Colonic mucosa (tissue), 4 donors: ENCODE data around the gene ITPR3. TPM values are rescaled to one million over a fixed set of nuclear protein-coding genes. Genes with fewer than 3 reads are reported as not detected.

Source experiments
- DNase-seq: peaks from one replicate; pipeline ENCODE4 v3.0.0-alpha.2; 2020
- H3K27ac ChIP-seq: fragments of 200-600 bp; one replicate; pipeline ENCODE4 v1.8.0; 2021
- H3K27me3 ChIP-seq: fragments of 200-600 bp; one replicate; pipeline ENCODE4 v1.8.0; 2021
- H3K36me3 ChIP-seq: fragments of 200-600 bp; one replicate; pipeline ENCODE4 v1.8.0; 2021
- H3K4me1 ChIP-seq: fragments of 200-600 bp; one replicate; pipeline ENCODE4 v1.8.0; 2021; ENCODE audit warnings: mild to moderate bottlenecking
- H3K4me3 ChIP-seq: fragments of 200-600 bp; one replicate; pipeline ENCODE4 v1.8.0; 2021
- H3K9ac ChIP-seq, 2 donors: one replicate each; pipeline ENCODE4 v1.7.0; 2013; ENCODE audit warnings: control low read depth in 2 of 2, low read depth in 2 of 2, low read length in 2 of 2
- H3K9me3 ChIP-seq: fragments of 200-600 bp; one replicate; pipeline ENCODE4 v1.8.0; 2021
- intact Hi-C: fragments of 100-400 bp; cut with DNase I; formaldehyde crosslinking; loops from one replicate; pipeline ENCODE4 v1.14.1; 2022
- total RNA-seq, 2 donors: library from RNA; stranded (reverse); fragmentation: NEBNext Ultra II Directional in 1 of 2; extraction: Animal tissue kit (Norgen Biotek cat#: 25700) in 1 of 2; gene quantifications; one replicate each; pipeline ENCODE4 v1.2.1, GENCODE V29; 2021
- TF ChIP-seq, protein P1 (sequence below): fragments of 200-600 bp; IDR thresholded peaks from one replicate; pipeline ENCODE4 v1.8.0; 2022; ENCODE audit warnings: antibody characterized with exemption, mild to moderate bottlenecking
- donor health status: healthy.
- donor health status: DM: no; HTN: no; CAD: no.
- donor health status: DM: no; HTN: no; CAD: no.

ITPR3 gene
- total RNA-seq, 2 donors from 2014 or later, result 86.2 to 119 TPM

DNA sequence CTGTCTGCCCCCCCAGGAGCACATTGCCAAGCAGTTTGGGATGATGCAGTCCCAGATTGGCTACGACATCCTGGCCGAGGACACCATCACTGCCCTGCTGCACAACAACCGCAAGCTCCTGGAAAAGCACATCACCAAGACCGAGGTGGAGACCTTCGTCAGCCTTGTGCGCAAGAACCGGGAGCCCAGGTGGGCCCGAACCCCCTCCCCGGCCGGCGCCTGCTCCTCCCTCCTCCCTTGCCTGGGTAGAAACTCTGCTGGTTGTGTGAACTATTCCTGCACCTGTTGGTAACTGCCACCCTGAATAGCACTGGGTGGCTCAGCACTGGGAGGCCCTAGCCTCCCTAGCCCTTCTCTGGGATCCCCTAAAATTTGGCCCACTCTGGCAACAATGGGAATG lies 46.7 kb downstream of the ITPR3 start:
- Histone ChIP-seq H3K36me3 (peaks cover 7% of the 10 kb centered on the region), H3K4me3 (no peak overlapping the region), H3K9ac (no peak overlapping the region), H3K4me1 (no peaks in the 10 kb centered on the region), H3K27me3 (no peaks in the 10 kb centered on the region), H3K9me3 (no peaks in the 10 kb centered on the region), H3K27ac (no peak overlapping the region)
- intact Hi-C loops, result no loop called here
- TF ChIP-seq, protein P1, sequence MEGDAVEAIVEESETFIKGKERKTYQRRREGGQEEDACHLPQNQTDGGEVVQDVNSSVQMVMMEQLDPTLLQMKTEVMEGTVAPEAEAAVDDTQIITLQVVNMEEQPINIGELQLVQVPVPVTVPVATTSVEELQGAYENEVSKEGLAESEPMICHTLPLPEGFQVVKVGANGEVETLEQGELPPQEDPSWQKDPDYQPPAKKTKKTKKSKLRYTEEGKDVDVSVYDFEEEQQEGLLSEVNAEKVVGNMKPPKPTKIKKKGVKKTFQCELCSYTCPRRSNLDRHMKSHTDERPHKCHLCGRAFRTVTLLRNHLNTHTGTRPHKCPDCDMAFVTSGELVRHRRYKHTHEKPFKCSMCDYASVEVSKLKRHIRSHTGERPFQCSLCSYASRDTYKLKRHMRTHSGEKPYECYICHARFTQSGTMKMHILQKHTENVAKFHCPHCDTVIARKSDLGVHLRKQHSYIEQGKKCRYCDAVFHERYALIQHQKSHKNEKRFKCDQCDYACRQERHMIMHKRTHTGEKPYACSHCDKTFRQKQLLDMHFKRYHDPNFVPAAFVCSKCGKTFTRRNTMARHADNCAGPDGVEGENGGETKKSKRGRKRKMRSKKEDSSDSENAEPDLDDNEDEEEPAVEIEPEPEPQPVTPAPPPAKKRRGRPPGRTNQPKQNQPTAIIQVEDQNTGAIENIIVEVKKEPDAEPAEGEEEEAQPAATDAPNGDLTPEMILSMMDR, result no peak
- no peak for DNase-seq

DNA sequence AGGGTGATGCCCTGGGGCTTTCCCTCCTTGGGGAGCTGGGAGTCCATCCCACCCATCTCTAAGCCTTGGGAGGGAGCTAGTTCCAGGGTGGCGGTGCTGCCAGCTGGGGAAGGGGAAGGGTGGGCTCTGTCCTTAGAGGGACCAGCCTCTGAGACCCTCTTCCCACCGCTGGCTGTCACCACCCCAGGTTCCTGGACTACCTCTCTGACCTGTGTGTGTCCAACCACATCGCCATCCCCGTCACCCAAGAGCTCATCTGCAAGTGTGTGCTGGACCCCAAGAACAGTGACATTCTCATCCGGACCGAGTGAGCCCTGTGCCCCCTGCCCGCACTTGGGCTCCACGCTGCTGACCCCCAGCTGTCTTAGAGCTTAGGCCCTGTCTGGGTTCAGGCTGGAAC lies 47.2 kb downstream of the ITPR3 start:
- no peak overlapping the region for H3K9ac ChIP-seq
- DNase-seq, result no peak
- H3K4me1 ChIP-seq, result no peaks in the 10 kb centered on the region
- peaks cover 8% of the 10 kb centered on the region for H3K36me3 ChIP-seq
- TF ChIP-seq, protein P1, result no peak
- H3K9me3 ChIP-seq, result no peaks in the 10 kb centered on the region
- no peak overlapping the region for H3K27ac ChIP-seq
- H3K4me3 ChIP-seq, result no peak overlapping the region
- intact Hi-C loops, result no loop called here
- H3K27me3 ChIP-seq, result no peaks in the 10 kb centered on the region

DNA sequence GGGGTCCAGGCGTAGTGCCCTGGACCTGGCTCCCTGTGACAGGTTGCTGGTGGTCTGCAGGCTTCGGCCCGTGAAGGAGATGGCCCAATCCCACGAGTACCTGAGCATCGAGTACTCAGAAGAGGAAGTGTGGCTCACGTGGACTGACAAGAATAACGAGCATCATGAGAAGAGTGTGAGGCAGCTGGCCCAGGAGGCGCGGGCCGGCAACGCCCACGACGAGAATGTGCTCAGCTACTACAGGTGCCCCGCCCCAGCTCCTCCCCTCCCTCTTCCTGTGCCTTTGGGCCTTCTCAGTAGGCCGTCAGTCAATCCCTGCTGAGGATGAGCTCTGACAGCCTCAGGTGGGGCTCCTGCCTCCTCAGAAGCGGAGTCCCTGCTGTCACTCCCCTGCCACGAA lies 47.8 kb downstream of the ITPR3 start:
- TF ChIP-seq, protein P1, result no peak
- peaks cover 13% of the 10 kb centered on the region for H3K36me3 ChIP-seq

DNA sequence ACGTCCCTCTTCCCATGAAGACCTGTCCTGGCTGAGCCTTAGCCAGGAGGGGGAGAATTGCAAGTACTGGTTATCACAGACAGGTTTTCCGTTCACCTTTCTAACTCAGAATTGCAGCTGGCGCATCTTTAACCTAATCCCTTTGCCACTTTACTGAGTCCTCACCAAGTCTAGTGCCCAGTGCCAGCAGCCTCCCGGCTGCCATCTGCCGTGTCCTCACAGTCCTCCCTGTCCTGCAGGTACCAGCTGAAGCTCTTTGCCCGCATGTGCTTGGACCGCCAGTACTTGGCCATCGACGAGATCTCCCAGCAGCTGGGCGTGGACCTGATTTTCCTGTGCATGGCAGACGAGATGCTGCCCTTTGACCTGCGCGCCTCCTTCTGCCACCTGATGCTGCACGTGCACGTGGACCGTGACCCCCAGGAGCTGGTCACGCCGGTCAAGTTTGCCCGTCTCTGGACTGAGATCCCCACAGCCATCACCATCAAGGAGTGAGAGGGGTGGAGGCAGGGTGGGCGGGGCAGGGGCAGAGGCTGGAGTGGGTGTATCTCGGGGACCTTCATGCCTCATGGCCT lies 49.1 kb downstream of the ITPR3 start:
- Histone ChIP-seq H3K4me1 (no peaks in the 10 kb centered on the region), H3K27me3 (no peaks in the 10 kb centered on the region), H3K27ac (no peak overlapping the region), H3K9me3 (no peaks in the 10 kb centered on the region), H3K36me3 (peaks cover 15% of the 10 kb centered on the region), H3K9ac (no peak overlapping the region), H3K4me3 (no peak overlapping the region)
- intact Hi-C loops, result no loop called here
- no peak for DNase-seq
- TF ChIP-seq, protein P1, result no peak

More for the DNA sequence above, 47.8 kb downstream of the ITPR3 start:
- Histone ChIP-seq H3K27ac (no peak overlapping the region), H3K4me3 (no peak overlapping the region), H3K27me3 (no peaks in the 10 kb centered on the region), H3K9ac (no peak overlapping the region), H3K4me1 (no peaks in the 10 kb centered on the region), H3K9me3 (no peaks in the 10 kb centered on the region)
- intact Hi-C loops, result no loop called here
- peak; percentile 73 for DNase-seq

DNA sequence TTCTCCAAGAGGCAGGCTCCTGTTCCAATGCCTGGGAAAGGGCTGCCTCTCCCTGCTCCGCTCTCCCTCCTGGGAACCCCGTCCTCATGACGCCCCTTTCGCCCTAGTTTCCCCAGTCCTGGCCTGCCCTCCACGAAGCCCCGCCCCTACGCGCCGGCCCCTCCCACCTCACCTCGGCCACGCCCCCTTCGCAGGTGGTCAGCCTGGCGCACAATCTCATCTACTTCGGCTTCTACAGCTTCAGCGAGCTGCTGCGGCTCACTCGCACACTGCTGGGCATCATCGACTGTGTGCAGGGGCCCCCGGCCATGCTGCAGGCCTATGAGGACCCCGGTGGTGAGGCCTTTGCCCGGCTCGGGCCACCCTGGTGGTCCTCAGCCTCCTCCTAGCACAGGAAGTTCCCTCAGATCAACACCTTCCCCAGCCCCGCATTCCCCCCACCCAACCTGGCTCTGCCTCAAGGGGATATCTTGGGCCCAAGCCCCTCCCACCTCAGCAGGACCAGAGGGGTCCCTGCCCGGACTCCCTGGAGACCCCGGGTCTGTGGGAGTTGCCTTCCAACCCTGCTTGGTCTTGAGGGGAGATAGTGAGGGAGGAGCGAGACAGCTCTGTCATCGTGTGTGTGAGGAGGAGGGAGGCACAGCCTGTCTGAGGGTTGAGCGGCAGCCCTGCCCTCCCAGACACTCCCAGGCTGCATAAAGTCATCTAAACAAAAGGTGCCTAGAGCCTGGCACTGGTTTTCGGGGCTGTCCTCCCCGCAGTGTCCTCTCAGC lies 50.0 kb downstream of the ITPR3 start:
- Histone ChIP-seq H3K9me3 (no peaks in the 10 kb centered on the region), H3K27ac (no peak overlapping the region), H3K27me3 (no peaks in the 10 kb centered on the region), H3K4me1 (no peaks in the 10 kb centered on the region), H3K9ac (no peak overlapping the region), H3K36me3 (peaks cover 22% of the 10 kb centered on the region), H3K4me3 (no peak overlapping the region)
- DNase-seq, result no peak
- intact Hi-C loops, result no loop called here
- TF ChIP-seq, protein P1, result no peak
